Activated CD4-positive, CD25-positive, alpha-beta regulatory T cell treated with anti-CD3 and anti-CD28 coated beads, Interleukin-2, amount 50 U/mL, for 16 hours (primary cell): ENCODE data around the gene CCL17.
"Not testable (repeated sequence)": the region's sequence is repeated elsewhere in the genome, so short reads cannot be mapped to it uniquely, and the experiment has no call there.

Source experiments
- DNase-seq: peaks from one replicate; pipeline ENCODE4 v3.0.0-alpha.2; 2020; ENCODE audit warnings: low read depth, low spot score

CCL17 gene

DNA sequence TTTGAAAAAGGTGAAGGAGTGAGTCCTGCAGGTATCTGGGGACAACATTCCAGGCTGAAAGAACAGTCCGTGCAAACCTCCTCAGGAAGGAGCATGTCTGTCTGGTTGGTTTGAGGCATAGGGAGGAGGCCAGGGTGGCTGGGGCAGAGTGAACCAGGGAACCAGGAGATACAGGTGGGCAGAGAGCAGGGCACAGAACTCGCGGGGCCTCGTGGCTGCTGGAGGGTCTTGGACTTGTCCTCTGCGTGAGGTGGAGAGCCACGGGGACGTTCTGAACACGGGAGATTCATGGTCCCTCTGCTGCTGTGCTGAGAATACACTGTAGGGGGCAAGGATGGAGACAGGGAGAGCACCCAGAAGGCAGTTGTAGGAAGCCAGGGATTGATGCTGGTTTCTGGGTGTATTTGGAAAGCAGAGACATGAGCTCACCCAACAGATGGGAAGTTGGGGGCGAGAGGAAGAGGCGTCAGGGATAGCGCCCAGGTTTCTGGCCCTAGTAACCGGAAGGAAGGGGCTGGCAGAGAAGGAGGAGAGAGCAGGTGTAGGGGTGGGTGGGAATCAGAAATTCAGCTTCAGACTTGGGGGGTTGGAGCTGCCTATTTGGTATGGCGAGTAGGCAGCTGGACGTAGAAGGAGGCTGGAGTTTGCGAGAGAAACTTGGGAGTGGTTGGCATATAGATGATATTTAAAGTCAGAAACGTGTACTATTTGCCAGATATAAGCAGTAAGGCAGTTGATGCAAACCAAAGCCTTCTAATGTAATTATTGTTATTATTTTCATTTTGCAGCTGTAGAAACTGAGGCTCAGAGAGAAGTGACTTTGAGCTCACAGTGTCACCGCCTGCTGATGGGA is at the start of gene CCL17:
Gene CCL17, plus strand, starts transcription at position 803 of the 853 bp plus-strand sequence. CDS start 9,166 bp downstream, outside the sequence.
- no peak for DNase-seq

DNA sequence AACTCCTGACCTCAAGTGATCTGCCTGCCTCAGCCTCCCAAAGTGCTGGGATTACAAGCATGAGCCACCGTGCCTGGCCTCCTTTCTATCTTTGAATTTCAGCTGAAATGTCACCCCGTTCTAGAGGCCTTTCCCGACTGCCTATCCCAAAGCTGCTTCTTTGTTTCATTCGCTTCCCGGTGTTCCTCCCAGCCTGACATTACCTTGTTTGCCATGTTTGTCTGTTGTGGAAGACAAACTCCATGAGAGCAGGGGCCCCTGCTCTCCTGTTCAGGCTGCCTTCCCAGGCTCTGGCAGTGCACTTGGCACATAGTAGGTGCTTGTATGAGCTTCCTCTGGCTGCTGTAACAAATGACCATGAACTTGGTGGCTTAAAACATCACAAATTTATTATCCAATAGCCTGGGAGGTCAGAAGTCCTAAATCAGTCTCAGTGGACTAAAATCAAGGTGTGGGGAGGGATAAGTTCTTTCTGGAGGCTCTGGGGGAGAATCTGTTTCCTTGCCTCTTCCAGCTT is 48.6 kb upstream of the CCL17 start:
- no peak for DNase-seq

DNA sequence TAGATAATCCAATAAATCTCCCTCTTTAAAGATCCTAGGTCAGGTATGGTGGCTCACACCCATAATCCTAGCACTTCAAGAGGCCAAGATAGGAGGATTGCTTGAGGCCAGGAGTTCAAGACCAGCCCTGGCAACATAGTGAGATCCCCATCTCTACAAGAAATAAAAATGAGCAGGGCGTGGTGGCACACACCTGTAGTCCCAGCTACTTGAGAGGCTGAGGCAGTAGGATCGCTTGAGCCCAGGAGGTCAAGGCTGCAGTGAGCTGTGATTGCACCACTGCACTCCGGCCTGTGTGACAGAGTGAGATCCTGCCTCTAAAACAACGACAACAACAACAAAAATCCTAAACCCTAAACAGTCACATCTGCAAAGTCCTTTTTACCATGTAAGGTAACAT is 48.0 kb upstream of the CCL17 start:
- DNase-seq, result no peak

DNA sequence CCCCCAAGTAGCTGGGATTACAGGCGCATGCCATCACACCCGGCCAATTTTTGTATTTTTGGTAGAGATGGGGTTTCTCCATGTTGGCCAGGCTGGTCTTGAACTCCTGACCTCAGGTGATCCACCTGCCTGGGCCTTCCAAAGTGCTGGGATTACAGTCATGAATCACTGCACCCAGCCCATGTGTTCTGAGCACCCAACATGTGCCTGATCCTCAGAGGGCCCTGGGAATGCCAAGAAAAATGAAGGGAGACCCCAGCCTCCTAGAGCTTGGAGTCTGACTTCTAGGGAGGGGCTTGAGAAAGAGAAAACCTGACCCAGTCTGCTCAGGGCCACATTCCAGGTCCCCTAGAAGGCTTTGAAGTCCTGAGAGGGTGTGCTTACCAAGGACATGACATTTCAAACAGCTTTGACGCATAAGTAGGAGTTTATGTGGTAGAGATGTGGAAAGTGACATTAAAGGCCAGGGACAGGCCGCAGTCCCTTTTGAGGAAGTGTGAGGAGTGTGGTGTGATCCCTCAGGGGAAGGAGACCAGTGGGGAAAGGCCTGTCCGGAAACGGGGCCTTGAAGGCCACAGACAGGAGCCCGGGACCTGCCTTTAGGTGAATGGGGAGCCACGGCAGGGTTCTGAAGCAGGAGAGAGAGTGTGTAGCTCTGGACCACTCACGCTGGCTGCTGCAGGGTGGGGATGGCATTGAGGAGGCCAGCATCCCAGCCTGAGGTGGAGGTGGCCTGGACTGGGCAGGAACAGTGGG is 47.1 kb upstream of the CCL17 start:
- DNase-seq, result no peak

- no peak for DNase-seq
These were observed 46.5 kb upstream of the CCL17 start for GRCh38 chr16:57358086-57358420.

DNA sequence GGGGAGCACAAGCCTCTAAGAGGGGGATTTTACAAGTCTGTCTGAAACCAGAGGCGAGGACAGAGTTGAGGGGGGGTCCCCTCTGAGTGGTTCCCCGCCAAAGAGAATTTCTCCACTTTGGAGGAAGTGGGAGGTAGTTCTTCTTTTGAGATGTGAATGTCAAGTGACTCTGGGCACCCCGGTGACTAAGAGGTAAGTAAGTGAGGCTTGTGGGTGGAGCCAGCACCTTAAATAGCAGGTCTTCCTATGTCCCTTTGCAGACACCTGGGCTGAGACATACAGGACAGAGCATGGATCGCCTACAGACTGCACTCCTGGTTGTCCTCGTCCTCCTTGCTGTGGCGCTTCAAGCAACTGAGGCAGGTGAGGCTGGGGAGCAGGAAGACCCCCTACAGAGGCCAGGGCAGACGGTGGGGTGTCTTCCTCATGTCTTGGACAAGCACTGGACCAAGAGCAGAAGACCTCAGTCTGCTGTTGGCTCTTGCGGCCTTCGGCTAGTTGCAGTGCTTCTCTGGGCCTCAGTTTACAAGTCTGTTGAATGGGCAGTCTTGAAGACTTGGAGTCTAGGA is 46.0 kb upstream of the CCL17 start, which contains the start of gene CCL22:
Gene CCL22, plus strand, starts transcription at position 257 of the 569 bp plus-strand sequence. Its CDS starts 34 bp downstream, at position 291.
- DNase-seq, result no peak

GRCh38 chr16:57360321-57360935 is 44.1 kb upstream of the CCL17 start:
- DNase-seq, result no peak

DNA sequence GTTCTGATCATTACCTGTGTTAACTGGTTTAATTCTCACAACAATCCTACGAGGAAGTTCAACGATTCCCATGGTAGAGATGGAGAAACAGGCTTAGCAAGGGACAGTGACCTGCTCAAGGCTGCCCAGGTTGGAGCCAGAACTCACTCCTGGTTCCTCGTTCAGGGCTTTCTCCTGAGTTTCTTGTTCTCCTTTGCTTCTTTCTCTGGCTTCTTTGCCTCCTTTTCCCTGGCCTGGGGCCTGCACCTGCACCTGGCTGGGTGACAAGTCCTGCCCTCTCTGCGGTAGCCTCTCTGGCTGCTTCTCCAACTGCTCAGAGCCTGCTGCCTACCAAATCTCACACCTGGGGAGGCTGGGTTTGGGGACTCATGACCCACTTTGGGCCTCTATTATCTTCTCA is 43.2 kb upstream of the CCL17 start:
- DNase-seq, result no peak

GRCh38 chr16:57364143-57364542 is 40.4 kb upstream of the CCL17 start:
- DNase-seq, result no peak

- no peak for DNase-seq
These were observed 38.0 kb upstream of the CCL17 start for GRCh38 chr16:57366544-57367040.

- no peak for DNase-seq
These were observed 37.3 kb upstream of the CCL17 start for GRCh38 chr16:57367116-57367752.

- DNase-seq, result no peak
These were observed 32.8 kb upstream of the CCL17 start for GRCh38 chr16:57371494-57372371.

GRCh38 chr16:57372372-57373116 is 32.0 kb upstream of the CCL17 start, which contains the start of gene CX3CL1:
CX3CL1 (plus strand) TSS chr16:57372490; CDS start chr16:57372569, 79 bp downstream.
- DNase-seq, result no peak

GRCh38 chr16:57373117-57373947 is 31.2 kb upstream of the CCL17 start:
- DNase-seq, result no peak

GRCh38 chr16:57374067-57374534 is 30.5 kb upstream of the CCL17 start:
- no peak for DNase-seq

DNA sequence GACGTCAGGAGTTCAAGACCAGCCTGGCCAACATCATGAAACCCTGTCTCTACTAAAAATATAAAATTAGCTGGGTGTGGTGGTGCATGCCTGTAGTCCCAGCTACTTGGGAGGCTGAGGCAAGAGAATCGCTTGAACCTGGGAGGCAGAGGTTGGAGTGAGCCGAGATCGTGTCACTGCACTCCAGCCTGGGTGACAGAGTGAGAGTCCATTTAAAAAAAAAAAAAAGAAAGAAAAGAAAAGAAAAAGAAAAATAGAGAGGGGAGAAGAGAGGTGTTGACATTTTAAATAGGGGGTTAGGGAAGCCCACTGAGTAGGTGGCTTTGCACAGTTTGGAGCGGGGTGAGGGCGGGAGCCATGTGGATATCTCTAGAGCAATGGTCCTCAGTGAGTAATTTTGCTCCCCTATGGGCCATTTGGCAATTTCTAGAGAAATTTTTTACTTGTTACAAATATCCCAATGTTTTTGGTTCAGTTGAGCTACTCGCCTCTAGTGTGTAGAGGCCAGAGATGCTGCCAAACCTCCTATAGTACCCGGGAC is 29.6 kb upstream of the CCL17 start:
- not testable (repeated sequence) for DNase-seq

GRCh38 chr16:57376313-57376818 is 28.2 kb upstream of the CCL17 start:
- DNase-seq, result no peak
